Stomach (tissue), 4 donors: ENCODE measurements around the gene ASCC2.

Experiments
- CTCF ChIP-seq, 7 experiments: fragments of 450-650 bp in 4 of 7; fragments of 200-600 bp in 3 of 7; sonication (generic) in 3 of 7; IDR thresholded peaks; one replicate each; pipeline ENCODE4 v1.5.1; 2016 to 2019; ENCODE audit warnings: antibody characterized with exemption in 7 of 7, control low read depth in 2 of 7, mild to moderate bottlenecking in 1 of 7
- EP300 ChIP-seq: sonication (generic); formaldehyde crosslinking; IDR thresholded peaks from one replicate; pipeline ENCODE4 v1.6.1; 2017; ENCODE audit warnings: antibody characterized with exemption
- POLR2A ChIP-seq, 4 donors: fragments of 450-650 bp; IDR thresholded peaks; one replicate each; pipeline ENCODE4 v1.6.1; 2016; ENCODE audit warnings: antibody characterized with exemption in 4 of 4, control low read depth in 2 of 4, mild to moderate bottlenecking in 1 of 4, moderate library complexity in 1 of 4
- POLR2AphosphoS5 ChIP-seq, 3 donors: sonication (generic); formaldehyde crosslinking; IDR thresholded peaks; one replicate each; pipeline ENCODE4 v1.6.1; 2016; ENCODE audit warnings: antibody characterized with exemption in 3 of 3

- no peak for TF ChIP-seq CTCF (IDR thresholded peaks at IDR 0.05)
- no peak for TF ChIP-seq POLR2AphosphoS5 (IDR thresholded peaks at IDR 0.05)
- TF ChIP-seq POLR2A (IDR thresholded peaks at IDR 0.05) = no peak
- TF ChIP-seq EP300 = no peak
Observed at GRCh38 chr22:29817724-29818123, 20.4 kb downstream of the ASCC2 start.
